CD4-positive, alpha-beta T cell treated with Interleukin-10 for 1 hour (primary cell): ENCODE results near the gene TACC2.

Experiments used
- DNase-seq: peaks from one replicate; pipeline ENCODE4 v3.0.0-alpha.2; 2020

TACC2 gene

DNA sequence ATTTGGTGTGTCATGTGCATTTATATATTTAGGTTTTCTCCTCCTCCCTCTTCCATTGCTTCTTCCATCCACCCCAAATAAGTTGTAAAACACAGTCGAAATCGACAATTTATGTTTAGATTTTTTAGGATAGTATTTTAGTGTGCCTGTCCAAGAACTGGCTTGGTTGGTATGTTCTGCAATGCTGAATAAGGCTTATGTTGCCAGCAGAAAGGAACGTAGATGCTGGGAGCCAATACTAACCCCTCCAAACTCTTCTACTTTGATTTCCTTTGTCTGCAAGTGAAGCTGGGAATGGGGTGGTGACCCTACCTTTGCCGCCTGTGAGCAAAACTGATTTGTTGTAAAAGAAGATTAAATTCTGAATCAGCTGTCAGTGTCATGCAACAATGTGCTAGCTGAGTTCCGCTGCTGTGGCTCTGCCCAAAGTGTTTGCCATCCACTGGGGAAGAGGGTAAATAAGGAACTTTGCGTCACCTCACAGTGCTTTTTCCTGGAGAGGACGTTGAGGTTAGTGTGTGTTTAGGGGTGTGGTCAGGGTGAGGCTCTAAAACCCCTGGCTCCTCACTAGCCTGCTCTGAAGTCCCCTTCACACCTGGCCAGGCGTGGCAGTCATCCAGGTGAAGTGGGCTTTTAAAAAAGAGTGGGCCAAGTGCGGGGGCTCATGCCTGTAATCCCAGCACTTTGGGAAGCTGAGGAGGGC, 44.4 kb downstream of the TACC2 start:
- no peak for DNase-seq

GRCh38 chr10:122034149-122034756, 45.3 kb downstream of the TACC2 start:
- no peak for DNase-seq

GRCh38 chr10:122040786-122041185, 51.8 kb downstream of the TACC2 start:
- DNase-seq = no peak

- DNase-seq = no peak
Measured at GRCh38 chr10:122042836-122043235, 53.9 kb downstream of the TACC2 start.

- DNase-seq = no peak
Measured at GRCh38 chr10:122044045-122044661, 55.2 kb downstream of the TACC2 start.

GRCh38 chr10:122044713-122045112, 55.8 kb downstream of the TACC2 start:
- DNase-seq = no peak

GRCh38 chr10:122045212-122045611, 56.2 kb downstream of the TACC2 start:
- no peak for DNase-seq

- no peak for DNase-seq
Measured at GRCh38 chr10:122047560-122047959, 58.6 kb downstream of the TACC2 start.

GRCh38 chr10:122049076-122049475, 60.1 kb downstream of the TACC2 start:
- DNase-seq = no peak

GRCh38 chr10:122050311-122050710, 61.3 kb downstream of the TACC2 start:
- DNase-seq = no peak

DNA sequence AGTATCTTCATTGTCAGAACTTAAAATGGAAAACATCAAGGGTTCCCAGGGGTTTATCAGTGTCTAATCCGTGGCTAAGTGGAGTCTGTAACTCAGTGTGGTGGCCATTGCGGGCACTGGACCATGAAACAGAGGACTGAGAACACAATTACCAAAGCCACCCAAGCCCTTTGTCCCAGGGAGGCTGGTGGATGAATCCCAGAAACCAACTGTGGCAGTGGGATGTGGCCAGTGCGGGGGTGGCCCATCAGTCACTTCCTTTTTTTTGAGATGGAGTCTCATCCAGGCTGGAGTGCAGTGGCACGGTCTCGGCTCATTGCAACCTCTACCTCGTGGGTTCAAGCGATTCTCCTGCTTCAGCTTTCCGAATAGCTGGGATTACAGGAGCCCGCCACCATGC, 61.8 kb downstream of the TACC2 start:
- DNase-seq = no peak

DNA sequence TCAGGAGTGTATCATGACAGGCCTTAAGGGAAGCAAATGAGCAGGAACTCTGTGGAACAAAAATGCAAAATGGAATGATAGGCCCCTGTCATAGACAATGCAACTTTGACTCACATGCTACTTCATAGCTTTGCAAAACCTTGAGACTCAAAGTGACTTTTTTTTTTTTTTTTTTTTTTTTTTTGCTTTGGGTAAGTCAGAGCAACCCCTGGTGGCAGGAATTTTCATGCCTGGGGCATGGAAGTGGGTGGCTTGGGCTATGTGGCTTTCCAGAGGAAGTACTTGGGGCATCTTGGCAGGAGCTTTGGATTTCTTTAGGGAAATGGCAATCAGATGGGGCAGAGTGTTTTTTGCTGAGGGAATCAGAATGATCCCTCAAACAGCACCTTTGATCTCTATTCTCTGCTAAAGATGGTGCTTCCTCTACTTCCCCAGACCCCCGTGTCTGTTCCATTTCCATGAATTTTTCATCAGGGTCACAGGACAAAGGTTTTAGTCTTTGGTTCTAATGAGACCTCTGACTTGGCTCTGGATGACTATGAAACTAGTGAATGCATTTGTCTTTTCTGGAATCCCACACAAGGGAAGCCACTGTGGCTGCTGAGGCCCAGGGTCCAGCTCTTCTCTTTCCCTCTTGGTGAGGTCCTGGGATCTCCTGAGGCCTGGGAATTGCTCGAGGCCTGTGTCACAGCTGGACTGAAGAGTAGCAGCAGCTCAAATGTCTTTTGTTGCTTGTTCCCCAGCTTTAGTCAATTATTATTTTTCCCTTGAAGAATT, 62.8 kb downstream of the TACC2 start:
- DNase-seq = no peak

GRCh38 chr10:122052701-122053100, 63.7 kb downstream of the TACC2 start:
- DNase-seq = no peak

DNA sequence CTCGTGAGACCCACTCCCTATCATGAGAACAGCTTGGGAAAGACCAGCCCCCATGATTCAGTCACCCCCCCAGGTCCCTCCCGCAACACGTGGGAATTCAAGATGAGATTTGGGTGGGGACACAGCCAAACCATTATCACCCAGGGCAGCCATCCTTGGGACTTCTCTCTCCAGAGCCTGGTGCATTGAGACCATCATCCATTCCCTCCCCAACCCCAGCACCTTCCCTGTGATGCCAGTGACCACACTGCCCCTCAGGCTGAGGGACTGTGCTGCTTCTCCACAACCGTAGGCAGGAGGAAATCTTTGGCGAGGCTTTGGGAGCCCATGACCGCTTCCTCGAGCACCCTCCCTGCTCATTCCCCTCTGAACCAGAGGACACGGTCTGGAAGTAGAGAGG, 64.4 kb downstream of the TACC2 start:
- DNase-seq = no peak

DNA sequence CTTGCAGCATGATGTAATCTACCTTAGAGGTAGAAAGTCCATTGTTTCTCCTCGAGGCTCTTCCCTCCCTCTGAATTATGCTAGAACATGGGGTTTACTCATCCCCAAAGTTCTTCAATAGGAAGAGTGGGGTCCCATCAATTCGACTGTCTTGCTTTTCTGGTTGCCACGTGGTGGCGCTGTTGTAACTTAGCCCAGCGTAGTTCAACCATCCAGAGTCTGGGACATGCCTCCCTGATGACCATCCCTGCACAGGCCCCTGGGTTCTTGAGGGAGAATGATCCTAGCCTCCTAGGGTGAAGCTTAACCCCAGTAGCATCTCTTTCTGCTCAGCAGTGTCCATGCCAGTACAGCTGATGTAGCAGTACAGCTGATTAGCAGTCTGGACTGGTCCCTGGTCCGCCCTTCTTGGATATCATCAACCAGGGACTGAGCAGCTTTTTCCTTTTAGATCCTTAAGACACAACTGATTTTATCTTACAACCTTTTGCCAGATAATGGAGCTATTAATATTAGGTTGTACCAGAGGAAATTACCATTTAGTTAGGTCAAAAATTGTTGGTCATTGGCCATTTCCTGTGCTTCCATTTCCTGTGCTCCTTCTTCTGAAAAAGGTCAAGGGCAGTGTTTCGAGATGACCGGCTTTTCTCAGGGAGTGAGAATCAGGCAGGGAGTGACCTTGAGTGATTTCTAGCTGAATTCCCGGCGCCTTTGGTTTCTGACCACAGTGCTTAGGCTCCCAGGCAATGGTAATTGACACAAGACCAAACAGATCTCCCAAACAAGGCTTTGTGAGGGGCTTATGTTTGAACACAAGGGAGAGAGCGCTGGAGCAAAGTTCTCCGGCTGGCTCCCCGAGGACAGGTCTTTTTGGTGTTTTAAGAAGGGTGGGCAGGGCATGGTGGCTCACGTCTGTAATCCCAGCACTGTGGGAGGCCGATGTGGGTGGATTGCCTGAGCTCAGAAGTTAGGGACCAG, 65.4 kb downstream of the TACC2 start:
- no peak for DNase-seq

DNA sequence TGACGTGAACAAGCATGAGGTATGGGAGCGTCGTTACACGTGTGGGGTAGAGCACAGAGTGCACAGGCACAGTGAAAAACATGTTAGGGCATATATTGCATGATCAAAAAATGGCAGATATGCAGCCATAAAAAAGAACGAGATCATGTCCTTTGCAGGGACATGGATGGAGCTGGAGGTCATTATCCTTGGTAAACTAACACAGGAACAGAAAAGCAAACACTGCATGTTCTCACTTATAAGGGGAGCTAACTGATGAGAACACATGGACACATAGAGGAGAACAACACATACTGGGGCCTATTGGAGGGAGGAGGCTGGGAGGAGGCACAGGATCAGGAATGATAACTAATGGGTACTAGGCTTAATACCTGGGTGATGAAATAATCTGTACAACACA, 66.3 kb downstream of the TACC2 start:
- no peak for DNase-seq

DNA sequence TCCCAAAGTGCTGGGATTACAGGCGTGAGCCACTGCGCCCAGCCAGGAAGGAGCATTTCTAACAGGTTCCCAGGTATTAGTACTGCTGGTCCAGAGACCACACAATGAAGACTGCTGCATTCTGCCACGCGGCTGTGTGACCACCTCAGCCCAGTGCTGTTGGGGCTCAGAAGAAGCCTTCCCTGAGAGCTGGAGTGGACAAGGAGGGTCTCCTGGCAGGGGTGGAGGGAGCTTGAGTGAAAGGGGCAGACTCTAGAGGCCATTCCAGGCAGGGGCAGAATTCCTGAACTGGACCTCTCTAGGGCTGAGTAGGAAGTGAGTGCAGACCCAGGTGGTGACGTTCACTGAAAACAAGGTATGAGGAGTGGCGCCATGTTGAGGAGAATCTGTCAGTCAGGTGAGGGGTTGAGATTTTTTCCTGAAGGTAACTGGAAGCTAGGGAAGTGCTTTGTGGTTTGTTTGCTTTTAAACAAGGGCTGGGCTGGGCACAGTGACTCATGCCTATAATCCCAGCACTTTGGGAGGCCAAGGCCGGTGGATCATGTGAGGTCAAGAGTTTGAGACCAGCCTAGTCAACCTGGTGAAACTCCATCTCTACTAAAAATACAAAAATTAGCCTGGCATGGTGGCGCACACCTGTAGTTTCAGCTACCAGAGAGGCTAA, 67.6 kb downstream of the TACC2 start:
- no peak for DNase-seq

GRCh38 chr10:122057841-122058413, 69.0 kb downstream of the TACC2 start:
- DNase-seq = no peak

- no peak for DNase-seq
Measured at GRCh38 chr10:122060250-122060649, 71.3 kb downstream of the TACC2 start.

DNA sequence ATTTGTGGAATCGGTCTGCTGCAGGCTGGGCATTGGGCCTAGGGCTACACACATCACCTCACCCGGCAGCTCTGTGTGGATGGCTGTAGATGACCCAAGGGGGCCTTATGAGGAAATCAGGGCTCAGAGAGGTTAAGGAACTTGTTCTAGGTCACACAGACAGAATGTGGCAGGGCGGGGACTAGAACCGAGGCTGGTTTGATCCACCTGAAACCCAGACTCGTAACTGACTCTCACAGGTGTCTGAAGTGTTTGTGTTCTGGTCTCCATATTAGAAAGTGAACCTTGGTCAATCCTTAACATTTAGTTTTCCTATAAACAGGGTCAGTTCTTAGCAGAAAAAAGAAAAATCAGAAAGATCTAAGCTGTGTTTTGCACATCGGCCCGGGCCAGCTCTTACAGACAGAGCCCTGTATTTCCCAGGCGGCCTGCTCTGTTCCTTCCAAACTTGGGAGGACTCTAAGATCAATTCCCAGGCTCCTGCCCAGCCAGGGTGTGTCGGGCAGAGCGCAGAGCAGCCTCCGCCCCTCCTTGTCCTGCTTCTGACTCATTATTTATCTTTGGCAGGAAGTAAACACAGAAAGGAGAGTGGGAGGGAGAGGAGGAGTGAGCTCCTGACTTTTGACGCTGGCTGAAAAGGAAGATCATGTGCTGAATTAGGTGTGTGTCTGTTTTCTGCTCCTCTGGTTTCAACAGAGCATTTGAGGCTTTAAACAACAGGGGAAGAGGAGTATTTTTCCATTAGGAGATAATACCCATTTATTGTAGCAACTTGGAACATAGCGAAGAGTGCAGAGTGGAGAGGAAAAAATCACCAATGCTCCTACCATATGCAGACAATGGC, 74.1 kb downstream of the TACC2 start:
- no peak for DNase-seq
